OCI-LY7 (cell line): ENCODE results near the gene GLIS1. TPM values are rescaled to one million over a fixed set of nuclear protein-coding genes. Genes with fewer than 3 reads are reported as not detected.

Experiments
- BruUV-seq: library from RNA; stranded (reverse); fragments of 400-500 nt; replicated peaks from 2 replicates; lab custom pipeline; 2021; lab: Mats Ljungman, UMichigan
- CTCF ChIA-PET: fragments of 300-600 bp; sonication (Branson Sonifier 250); formaldehyde crosslinking; loops from one replicate; lab custom pipeline; 2022; ENCODE audit warnings: antibody characterized with exemption; ENCODE audit not compliant: unreplicated experiment; lab: Charles Lee
- POLR2A ChIA-PET: fragments of 300-600 bp; sonication (Branson Sonifier 250); formaldehyde crosslinking; loops from one replicate; lab custom pipeline; 2022; ENCODE audit warnings: antibody characterized with exemption; lab: Charles Lee
- DNase-seq: peaks from one replicate; pipeline ENCODE4 v3.0.0-alpha.2; 2015; ENCODE audit warnings: low spot score
- H2AFZ ChIP-seq: fragments of 200-600 bp; sonication (generic), shearing (Covaris generic); 2 replicates; pipeline ENCODE4 v1.6.1; 2014; ENCODE audit warnings: mild to moderate bottlenecking, antibody characterized with exemption, low read length, moderate library complexity
- H3K27ac ChIP-seq: fragments of 200-600 bp; sonication (generic); 2 replicates; pipeline ENCODE4 v1.5.1; 2014; ENCODE audit warnings: mixed run types, low read depth, mild to moderate bottlenecking, moderate library complexity, low read length, inconsistent platforms; ENCODE audit not compliant: poor library complexity, severe bottlenecking
- H3K36me3 ChIP-seq: fragments of 200-600 bp; sonication (generic); 2 replicates; pipeline ENCODE4 v1.6.1; 2014; ENCODE audit warnings: mild to moderate bottlenecking, antibody characterized with exemption, low read length, moderate library complexity, mixed read lengths; ENCODE audit not compliant: insufficient read depth
- H3K4me1 ChIP-seq: fragments of 200-600 bp; sonication (generic); 2 replicates; pipeline ENCODE4 v1.5.1; 2014; ENCODE audit warnings: mild to moderate bottlenecking, low read length; ENCODE audit not compliant: insufficient read depth, poor library complexity, severe bottlenecking
- H3K4me2 ChIP-seq: fragments of 200-600 bp; sonication (generic); 2 replicates; pipeline ENCODE4 v1.6.1; 2014; ENCODE audit warnings: mild to moderate bottlenecking, low read length
- H3K4me3 ChIP-seq: fragments of 200-600 bp; sonication (generic); 2 replicates; pipeline ENCODE4 v1.5.1; 2014; ENCODE audit warnings: mild to moderate bottlenecking, low read depth, low read length; ENCODE audit not compliant: poor library complexity, severe bottlenecking
- H3K79me2 ChIP-seq: fragments of 200-600 bp; sonication (generic); 2 replicates; pipeline ENCODE4 v1.6.1; 2016; ENCODE audit warnings: low read depth, mild to moderate bottlenecking, low read length, moderate library complexity, mixed read lengths; ENCODE audit not compliant: insufficient read depth
- H3K9me2 ChIP-seq: fragments of 200-600 bp; sonication (generic); 2 replicates; pipeline ENCODE4 v1.6.1; 2016; ENCODE audit warnings: mild to moderate bottlenecking, low read length, mixed read lengths; ENCODE audit not compliant: insufficient read depth
- H3K9me3 ChIP-seq: fragments of 200-600 bp; sonication (generic); 2 replicates; pipeline ENCODE4 v1.6.1; 2014; ENCODE audit warnings: mild to moderate bottlenecking, mixed run types, low read length, mixed read lengths
- H4K20me1 ChIP-seq: fragments of 200-600 bp; sonication (generic); 2 replicates; pipeline ENCODE4 v1.6.1; 2014; ENCODE audit warnings: mild to moderate bottlenecking, antibody characterized with exemption, low read length, moderate library complexity, mixed read lengths; ENCODE audit not compliant: insufficient read depth
- EZH2phosphoT487 ChIP-seq: fragments of 200-600 bp; sonication (generic); IDR thresholded peaks from 2 replicates; pipeline ENCODE4 v1.6.1; 2018; ENCODE audit warnings: low read depth, borderline replicate concordance, mild to moderate bottlenecking, mixed run types, antibody characterized with exemption, low read length, moderate library complexity, mixed read lengths
- intact Hi-C: fragments of 100-400 bp; cut with micrococcal nuclease; formaldehyde crosslinking; loops from one replicate; pipeline ENCODE4 v1.10.0; 2022; ENCODE audit not compliant: unreplicated experiment
- total RNA-seq, 2 experiments: library from RNA; depleted of rRNA in 1 of 2; stranded (reverse); fragments of >200 nt in 1 of 2; shearing (Covaris generic) in 1 of 2; gene quantifications; 2 replicates each; pipeline ENCODE4 v1.2.3, GENCODE V29; 2014 to 2022
- TF ChIP-seq, protein P1 (sequence below): fragments of 200-600 bp; sonication (generic); conservative IDR thresholded peaks from 2 replicates; pipeline ENCODE4 v1.5.1; 2014; ENCODE audit warnings: mild to moderate bottlenecking, antibody characterized with exemption, low read length, moderate library complexity, mixed read lengths

The GLIS1 gene
- total RNA-seq, 2 experiments from 2014 or later: not detected

DNA sequence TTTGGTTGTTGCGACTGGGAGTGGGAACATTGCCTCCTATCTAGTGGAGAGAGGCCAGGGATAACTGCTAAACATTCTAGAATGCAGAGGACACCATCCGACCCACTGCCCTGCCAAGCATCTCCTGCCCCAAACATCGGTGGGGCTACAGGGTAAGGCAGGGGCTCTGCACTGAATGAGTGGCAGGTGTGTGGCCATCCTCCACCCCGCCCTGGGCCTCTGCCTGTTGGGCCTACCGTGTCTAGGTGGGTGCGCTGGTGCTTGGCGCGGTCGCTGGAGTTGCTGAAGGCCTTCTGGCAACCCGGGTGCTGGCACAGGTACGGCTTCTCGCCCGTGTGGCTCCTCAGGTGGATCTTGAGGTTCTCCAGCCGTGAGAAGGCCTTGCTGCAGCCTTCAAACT, 209.4 kb downstream of the GLIS1 start:
- H4K20me1 ChIP-seq: no peaks in the 10 kb centered on the region
- H3K9me3 ChIP-seq: no peaks in the 10 kb centered on the region
- intact Hi-C loops: no loop called here
- TF ChIP-seq, protein P1, sequence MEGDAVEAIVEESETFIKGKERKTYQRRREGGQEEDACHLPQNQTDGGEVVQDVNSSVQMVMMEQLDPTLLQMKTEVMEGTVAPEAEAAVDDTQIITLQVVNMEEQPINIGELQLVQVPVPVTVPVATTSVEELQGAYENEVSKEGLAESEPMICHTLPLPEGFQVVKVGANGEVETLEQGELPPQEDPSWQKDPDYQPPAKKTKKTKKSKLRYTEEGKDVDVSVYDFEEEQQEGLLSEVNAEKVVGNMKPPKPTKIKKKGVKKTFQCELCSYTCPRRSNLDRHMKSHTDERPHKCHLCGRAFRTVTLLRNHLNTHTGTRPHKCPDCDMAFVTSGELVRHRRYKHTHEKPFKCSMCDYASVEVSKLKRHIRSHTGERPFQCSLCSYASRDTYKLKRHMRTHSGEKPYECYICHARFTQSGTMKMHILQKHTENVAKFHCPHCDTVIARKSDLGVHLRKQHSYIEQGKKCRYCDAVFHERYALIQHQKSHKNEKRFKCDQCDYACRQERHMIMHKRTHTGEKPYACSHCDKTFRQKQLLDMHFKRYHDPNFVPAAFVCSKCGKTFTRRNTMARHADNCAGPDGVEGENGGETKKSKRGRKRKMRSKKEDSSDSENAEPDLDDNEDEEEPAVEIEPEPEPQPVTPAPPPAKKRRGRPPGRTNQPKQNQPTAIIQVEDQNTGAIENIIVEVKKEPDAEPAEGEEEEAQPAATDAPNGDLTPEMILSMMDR: no peak
- TF ChIP-seq EZH2phosphoT487: no peak
- H3K9me2 ChIP-seq: no peaks in the 10 kb centered on the region
- H3K4me2 ChIP-seq: no peak overlapping the region
- no peak overlapping the region for H3K27ac ChIP-seq
- H2AFZ ChIP-seq: no peak overlapping the region
- no peak overlapping the region for H3K4me3 ChIP-seq
- H3K36me3 ChIP-seq: no peaks in the 10 kb centered on the region
- H3K79me2 ChIP-seq: no peaks in the 10 kb centered on the region
- no peaks in the 10 kb centered on the region for H3K4me1 ChIP-seq
- DNase-seq: no peak
- no TSS peak for BruUV-seq
- CTCF ChIA-PET: no interaction called here
- POLR2A ChIA-PET: no interaction called here

GRCh38 chr1:53527368-53527767, 211.6 kb downstream of the GLIS1 start:
- Histone ChIP-seq H3K4me2 (no peak overlapping the region), H3K4me3 (no peak overlapping the region), H3K27ac (no peak overlapping the region), H3K4me1 (no peaks in the 10 kb centered on the region), H3K9me2 (no peaks in the 10 kb centered on the region), H3K36me3 (no peaks in the 10 kb centered on the region), H2AFZ (no peak overlapping the region), H4K20me1 (no peaks in the 10 kb centered on the region), H3K9me3 (no peaks in the 10 kb centered on the region), H3K79me2 (no peaks in the 10 kb centered on the region)
- BruUV-seq: no TSS peak
- no peak for TF ChIP-seq EZH2phosphoT487
- TF ChIP-seq, protein P1: no peak
- CTCF ChIA-PET: no interaction called here
- POLR2A ChIA-PET: no interaction called here
- no peak for DNase-seq
- intact Hi-C loops: no loop called here

DNA sequence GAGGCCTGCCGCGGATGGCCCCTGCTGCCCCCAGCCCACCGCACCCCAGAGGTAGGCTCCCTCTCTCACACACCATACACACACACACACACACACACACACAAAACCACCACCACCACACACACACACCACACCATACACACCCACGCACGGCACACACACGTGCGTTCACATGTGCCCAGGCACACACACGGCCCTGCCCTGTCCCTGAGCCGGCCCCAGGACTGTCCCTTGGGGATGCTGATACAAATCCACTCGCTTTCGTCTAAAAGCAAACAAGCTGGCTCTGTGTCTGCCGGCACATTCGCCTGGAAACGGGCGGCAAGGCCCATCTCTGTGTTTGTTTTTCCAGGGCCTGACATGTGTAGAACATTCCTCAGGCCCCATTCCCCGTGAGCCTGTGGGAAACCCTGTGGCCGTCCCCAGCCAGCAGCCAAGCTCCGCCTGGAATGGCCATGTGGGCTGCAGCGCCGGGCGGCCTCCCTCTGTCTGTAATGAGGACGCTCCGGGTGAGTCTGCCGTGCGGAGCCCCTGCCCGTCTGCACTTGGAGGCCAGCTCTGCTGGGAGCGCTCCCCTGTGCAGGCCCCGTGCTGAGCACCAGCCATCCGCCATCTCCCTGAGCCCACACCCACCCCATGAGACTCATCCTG, 212.4 kb downstream of the GLIS1 start:
- Histone ChIP-seq H2AFZ (no peak overlapping the region), H3K9me3 (no peaks in the 10 kb centered on the region), H3K4me1 (no peaks in the 10 kb centered on the region), H3K79me2 (no peaks in the 10 kb centered on the region), H3K4me3 (no peak overlapping the region), H4K20me1 (no peaks in the 10 kb centered on the region), H3K27ac (no peak overlapping the region), H3K9me2 (no peaks in the 10 kb centered on the region), H3K36me3 (no peaks in the 10 kb centered on the region), H3K4me2 (no peak overlapping the region)
- ChIA-PET CTCF (no interaction called here), POLR2A (no interaction called here)
- TF ChIP-seq, protein P1: no peak
- TF ChIP-seq EZH2phosphoT487: no peak
- intact Hi-C loops: no loop called here
- no peak for DNase-seq
- BruUV-seq: no TSS peak
